Hepatic stellate cell (primary cell): ENCODE measurements around the gene UGGT2.
"Not testable (repeated sequence)": the region's sequence is repeated elsewhere in the genome, so short reads cannot be mapped to it uniquely, and the experiment has no call there.

Experiments used
- DNase-seq: peaks from one replicate; pipeline ENCODE4 v3.0.0; 2011; ENCODE audit warnings: low spot score

The UGGT2 gene

GRCh38 chr13:95957331-95957730 is 95.9 kb downstream of the UGGT2 start:
- DNase-seq: no peak

- no peak for DNase-seq
These were observed 96.5 kb downstream of the UGGT2 start for GRCh38 chr13:95956589-95957148.

GRCh38 chr13:95955719-95956118 is 97.5 kb downstream of the UGGT2 start:
- DNase-seq: no peak

DNA sequence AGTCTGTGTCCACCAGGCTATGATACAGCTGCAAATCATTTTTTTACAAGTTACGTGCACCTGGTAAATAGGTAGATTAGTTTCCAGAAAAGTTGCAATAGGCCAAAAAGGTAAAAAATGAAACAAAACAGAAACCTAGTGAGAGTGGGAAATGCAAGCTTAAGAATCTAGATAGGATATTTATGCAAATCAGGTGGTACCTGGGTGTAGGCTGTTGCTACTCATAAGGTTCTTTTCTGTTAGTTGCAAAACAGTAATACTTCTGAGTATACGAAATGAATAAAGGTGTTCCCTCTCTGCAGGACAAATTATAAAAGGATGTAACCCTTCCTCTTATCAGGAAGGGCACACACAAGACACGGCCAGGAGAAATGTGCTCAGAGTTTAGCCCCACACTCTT is 97.9 kb downstream of the UGGT2 start:
- DNase-seq: no peak

DNA sequence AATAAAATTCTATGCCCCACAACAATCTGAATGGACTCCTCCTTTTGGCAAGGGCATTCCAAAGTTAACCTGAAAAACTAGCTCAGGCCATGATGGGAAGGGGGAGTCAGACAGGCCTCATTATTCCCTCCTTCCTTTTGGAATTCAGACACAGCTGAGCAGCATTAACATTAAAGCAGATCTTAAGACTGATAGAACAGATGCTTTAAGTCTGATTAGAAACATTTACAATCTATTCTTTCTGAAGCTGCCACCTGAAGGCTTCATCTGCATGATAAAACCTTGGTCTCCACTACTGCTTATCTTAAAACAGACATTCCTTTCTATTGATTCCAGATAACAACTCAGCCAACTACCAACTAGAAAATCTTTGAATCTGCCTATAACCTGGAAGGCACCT is 98.9 kb downstream of the UGGT2 start:
- DNase-seq: no peak

DNA sequence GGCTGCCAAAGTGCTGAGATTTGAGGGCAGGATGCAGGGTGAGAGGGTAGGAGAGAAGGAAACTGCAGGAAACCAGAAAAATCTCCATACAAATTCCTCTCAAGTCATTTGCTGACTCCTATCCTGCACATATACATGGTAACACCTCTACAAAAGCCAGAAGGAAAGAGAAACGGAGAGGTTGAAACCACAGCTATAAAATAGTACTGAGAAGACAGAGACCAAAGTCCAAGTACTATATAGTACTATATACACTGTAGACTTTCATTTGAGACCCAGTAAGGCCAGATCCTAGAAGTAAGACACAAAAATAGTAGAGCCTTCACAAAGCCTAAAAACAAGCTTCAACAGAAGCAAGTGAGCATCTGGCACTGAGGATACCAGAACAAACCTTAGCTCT is 103.1 kb downstream of the UGGT2 start:
- no peak for DNase-seq

DNA sequence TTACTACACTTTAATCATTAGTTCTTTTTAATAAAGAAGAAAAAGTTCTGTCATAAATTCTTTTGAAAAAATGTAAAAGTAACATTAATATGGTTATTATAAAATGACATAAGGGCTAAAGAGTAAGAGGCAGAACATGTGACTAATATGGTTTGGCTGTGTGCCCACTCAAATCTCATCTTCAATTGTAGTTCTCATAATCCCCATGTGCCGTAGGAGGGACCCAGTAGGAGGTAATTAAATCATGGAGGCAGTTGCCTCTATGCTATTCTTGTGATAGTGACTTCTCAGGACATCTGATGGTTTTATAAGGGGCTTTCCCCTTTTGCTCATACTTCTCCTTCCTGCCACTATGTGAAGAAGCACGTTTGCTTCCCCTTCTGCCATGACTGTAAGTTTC is 104.5 kb downstream of the UGGT2 start:
- DNase-seq: no peak

- no peak for DNase-seq
These were observed 115.4 kb downstream of the UGGT2 start for GRCh38 chr13:95937714-95938320.

GRCh38 chr13:95931300-95932025 is 121.7 kb downstream of the UGGT2 start:
- DNase-seq: no peak

DNA sequence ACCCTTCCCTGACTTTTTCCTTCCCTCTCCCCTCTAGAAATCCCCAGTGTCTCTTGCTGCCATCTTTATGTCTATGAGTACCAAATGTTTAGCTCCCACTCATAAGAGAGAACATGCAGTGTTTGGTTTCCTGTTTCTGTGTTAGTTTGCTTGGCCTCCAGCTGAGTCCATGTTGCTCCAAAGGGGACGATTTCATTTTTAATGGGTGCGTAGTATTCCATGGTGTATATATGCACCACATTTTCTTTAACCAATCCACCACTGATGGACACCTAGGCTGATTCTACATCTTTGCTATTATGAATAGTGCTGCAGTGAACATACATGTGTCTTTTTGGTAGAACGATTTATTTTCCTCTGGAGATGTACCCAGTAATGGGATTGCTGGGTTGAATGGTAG is 123.8 kb downstream of the UGGT2 start:
- no peak for DNase-seq

DNA sequence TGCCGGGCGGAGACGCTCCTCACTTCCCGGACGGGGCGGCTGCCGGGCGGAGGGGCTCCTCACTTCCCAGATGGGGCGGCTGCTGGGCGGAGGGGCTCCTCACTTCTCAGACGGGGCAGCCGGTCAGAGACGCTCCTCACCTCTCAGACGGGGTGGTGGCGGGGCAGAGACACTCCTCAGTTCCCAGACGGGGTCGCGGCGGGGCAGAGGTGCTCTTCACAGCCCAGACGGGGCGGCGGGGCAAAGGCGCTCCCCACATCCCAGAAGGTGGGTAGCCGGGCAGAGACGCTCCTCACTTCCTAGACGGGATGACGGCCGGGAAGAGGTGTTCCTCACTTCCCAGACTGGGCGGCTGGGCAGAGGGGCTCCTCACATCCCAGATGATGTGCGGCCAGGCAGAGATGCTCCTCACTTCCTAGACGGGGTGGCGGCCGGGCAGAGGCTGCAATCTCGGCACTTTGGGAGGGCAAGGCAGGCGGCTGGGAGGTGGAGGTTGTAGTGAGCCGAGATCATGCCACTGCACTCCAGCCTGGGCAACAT is 124.8 kb downstream of the UGGT2 start:
- not testable (repeated sequence) for DNase-seq

DNA sequence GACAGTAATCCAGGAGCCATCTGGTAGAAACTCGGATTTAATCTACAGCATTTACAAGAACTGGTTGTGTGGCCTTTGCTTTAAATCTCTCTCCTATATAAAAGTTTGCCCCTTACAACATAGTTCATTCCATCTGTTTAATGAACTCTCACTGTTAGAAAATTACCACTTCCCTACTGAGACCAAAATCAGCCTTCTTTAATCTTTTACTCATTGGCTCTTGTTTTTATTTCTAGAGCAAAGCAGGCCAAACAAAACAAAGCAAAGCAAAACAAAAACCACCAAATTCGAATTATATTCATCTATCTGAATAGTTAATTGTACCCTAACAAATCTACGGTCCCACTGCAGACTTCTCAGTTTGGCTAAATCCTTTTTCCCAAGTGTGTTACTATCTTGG is 127.0 kb downstream of the UGGT2 start:
- DNase-seq: no peak

DNA sequence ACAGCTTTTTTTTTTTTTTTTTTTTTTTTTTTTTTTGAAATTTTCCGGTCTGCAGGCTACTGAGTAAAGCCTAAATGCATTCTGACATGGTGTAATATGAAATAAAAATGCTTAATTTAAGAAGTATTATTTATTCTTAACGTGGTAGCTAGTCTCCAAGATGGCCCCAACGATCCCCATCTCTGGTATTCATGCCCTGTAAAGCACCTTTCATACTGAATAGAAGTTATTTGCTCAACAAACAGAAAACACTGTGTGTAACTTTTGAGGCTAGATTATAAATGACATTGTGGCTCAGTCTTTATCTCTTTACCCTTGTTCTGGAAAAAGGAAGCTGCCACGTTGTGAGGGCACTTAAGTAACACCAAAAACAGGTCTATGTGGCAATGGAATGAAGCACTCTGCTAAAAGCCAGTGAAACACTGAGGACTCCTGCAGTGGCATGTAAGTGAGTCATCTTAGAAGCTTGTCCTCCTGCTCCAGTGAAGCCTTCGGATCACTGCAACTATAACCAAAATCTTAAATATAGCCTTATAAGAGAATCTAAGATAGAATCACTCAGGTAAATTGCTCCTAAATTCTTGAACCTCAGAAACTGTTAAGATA is 128.7 kb downstream of the UGGT2 start:
- peak; percentile 59 for DNase-seq

DNA sequence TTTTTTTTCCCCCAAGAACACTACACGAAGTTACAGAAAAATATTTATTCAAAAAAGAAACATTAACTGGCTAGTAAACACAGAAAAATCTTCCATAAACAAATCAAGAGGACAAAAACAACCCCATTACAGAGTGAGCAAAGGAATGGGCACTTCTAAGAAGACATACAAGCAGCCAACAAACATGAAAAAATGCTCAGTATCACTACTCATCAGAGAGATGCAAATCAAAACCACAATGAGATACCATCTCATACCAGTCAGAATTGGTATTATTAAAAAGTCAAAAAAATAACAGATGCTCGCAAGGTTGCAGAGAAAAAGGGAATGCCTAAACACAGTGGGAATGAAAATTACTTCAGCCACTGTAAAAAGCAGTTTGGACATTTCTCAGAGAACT is 131.7 kb downstream of the UGGT2 start:
- DNase-seq: no peak

- DNase-seq: no peak
These were observed 132.7 kb downstream of the UGGT2 start for GRCh38 chr13:95920485-95920884.

- no peak for DNase-seq
These were observed 134.3 kb downstream of the UGGT2 start for GRCh38 chr13:95918860-95919259.

GRCh38 chr13:95914991-95915501 is 138.2 kb downstream of the UGGT2 start:
- no peak for DNase-seq

DNA sequence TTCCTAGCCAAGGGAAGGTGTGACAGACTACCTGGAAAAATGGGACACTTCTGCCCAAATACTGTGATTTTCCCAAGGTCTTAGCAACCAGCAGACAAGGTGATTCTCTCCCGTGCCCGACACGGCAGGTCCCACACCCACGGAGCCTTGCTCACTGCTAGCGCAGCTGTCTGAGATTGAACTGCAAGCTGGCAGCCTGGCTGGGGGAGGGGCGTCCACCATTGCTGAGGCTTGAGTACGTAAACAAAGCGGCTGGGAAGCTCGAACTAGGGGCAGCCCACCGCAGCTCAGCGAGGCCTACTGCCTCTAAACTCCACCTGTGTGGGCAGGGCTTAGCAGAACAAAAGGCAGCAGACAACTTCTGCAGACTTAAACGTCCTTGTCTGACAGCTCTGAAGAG is 146.2 kb downstream of the UGGT2 start:
- DNase-seq: no peak

- no peak for DNase-seq
These were observed 149.6 kb downstream of the UGGT2 start for GRCh38 chr13:95903569-95903968.

GRCh38 chr13:95902741-95903140 is 150.5 kb downstream of the UGGT2 start:
- no peak for DNase-seq

- no peak for DNase-seq
These were observed 154.9 kb downstream of the UGGT2 start for GRCh38 chr13:95898256-95898655.

DNA sequence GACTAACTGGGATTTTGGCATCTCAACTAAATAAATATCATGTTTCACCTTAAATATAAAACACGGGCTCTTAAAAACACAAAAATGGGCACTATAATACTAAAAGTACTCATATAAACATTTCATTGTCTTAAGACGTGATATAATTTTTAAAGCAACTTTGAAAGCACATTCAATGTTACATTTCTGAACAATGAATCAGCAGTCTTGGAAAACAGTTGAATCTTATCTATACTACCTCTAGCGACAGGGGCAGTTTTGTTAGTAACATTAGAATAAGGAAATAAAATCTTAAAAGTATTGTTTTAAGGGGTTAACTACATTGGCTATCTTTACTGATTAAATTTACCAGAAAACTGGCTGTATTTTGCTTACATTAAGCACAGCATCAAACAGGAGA is 156.9 kb downstream of the UGGT2 start:
- DNase-seq: no peak

- DNase-seq: no peak
These were observed 159.3 kb downstream of the UGGT2 start for GRCh38 chr13:95893861-95894260.
